HG03097 (cell line): ENCODE measurements around the gene DHFR2.
A peak's percentile ranks its signal among the peaks of the same experiment; 100 is the strongest.
"Not testable (repeated sequence)": the region's sequence is repeated elsewhere in the genome, so short reads cannot be mapped to it uniquely, and the experiment has no call there.

ENCODE experiments used
- ATAC-seq: cut with Tn5 transposase; IDR thresholded peaks from one replicate; pipeline ENCODE4 v1.9.1; 2021; ENCODE audit not compliant: unreplicated experiment, low FRiP score

DHFR2 gene

GRCh38 chr3:94062513-94063404 lies at the start of gene DHFR2, which contains the start of gene NSUN3:
Gene DHFR2 (minus strand): TSS chr3:94062916. CDS start chr3:94061511, 1,405 bp downstream.
Gene NSUN3 (plus strand): TSS chr3:94063061. CDS start chr3:94063127, 66 bp downstream.
- peak; percentile 95 for ATAC-seq

GRCh38 chr3:94110854-94111253 lies 48.1 kb upstream of the DHFR2 start:
- no peak for ATAC-seq

GRCh38 chr3:94110232-94110631 lies 47.5 kb upstream of the DHFR2 start:
- not testable (repeated sequence) for ATAC-seq

- no peak for ATAC-seq
These were observed 43.6 kb upstream of the DHFR2 start for GRCh38 chr3:94106268-94106667.

- ATAC-seq: no peak
These were observed 39.1 kb upstream of the DHFR2 start for GRCh38 chr3:94101860-94102259.

- no peak for ATAC-seq
These were observed 36.6 kb upstream of the DHFR2 start for GRCh38 chr3:94099311-94099710.

- ATAC-seq: no peak
These were observed 35.7 kb upstream of the DHFR2 start for GRCh38 chr3:94098452-94098851.

GRCh38 chr3:94095111-94095510 lies 32.4 kb upstream of the DHFR2 start:
- no peak for ATAC-seq

- no peak for ATAC-seq
These were observed 30.4 kb upstream of the DHFR2 start for GRCh38 chr3:94093151-94093550.

GRCh38 chr3:94092086-94092485 lies 29.4 kb upstream of the DHFR2 start:
- ATAC-seq: no peak

GRCh38 chr3:94089126-94089525 lies 26.4 kb upstream of the DHFR2 start:
- ATAC-seq: no peak

- no peak for ATAC-seq
These were observed 20.5 kb upstream of the DHFR2 start for GRCh38 chr3:94083261-94083660.

- ATAC-seq: no peak
These were observed 19.7 kb upstream of the DHFR2 start for GRCh38 chr3:94082391-94082937.

GRCh38 chr3:94081884-94082283 lies 19.2 kb upstream of the DHFR2 start:
- ATAC-seq: no peak

GRCh38 chr3:94080552-94080951 lies 17.8 kb upstream of the DHFR2 start:
- ATAC-seq: not testable (repeated sequence)

- no peak for ATAC-seq
These were observed 13.3 kb upstream of the DHFR2 start for GRCh38 chr3:94076055-94076454.

- peak; percentile 86 for ATAC-seq
These were observed 9.1 kb upstream of the DHFR2 start for GRCh38 chr3:94071713-94072284.

- peak; percentile 42 for ATAC-seq
These were observed 7.7 kb upstream of the DHFR2 start for GRCh38 chr3:94070341-94070911.

GRCh38 chr3:94069194-94069813 lies 6.6 kb upstream of the DHFR2 start:
- ATAC-seq: no peak

- no peak for ATAC-seq
These were observed 4.1 kb upstream of the DHFR2 start for GRCh38 chr3:94066506-94067500.
